GM23248 (cell line): Measurements from ENCODE around the gene PRSS1.

Experiments used
- EZH2 ChIP-seq: fragments of 200-600 bp; sonication (generic); IDR thresholded peaks from 2 replicates; pipeline ENCODE4 v1.6.1; 2018; ENCODE audit warnings: antibody characterized with exemption, mild to moderate bottlenecking; ENCODE audit not compliant: insufficient read depth, poor library complexity, severe bottlenecking
- EZH2phosphoT487 ChIP-seq: fragments of 200-600 bp; sonication (generic); IDR thresholded peaks from 2 replicates; pipeline ENCODE4 v1.6.1; 2018; ENCODE audit warnings: antibody characterized with exemption, moderate library complexity, mild to moderate bottlenecking, low read depth; ENCODE audit not compliant: insufficient read depth

DNA sequence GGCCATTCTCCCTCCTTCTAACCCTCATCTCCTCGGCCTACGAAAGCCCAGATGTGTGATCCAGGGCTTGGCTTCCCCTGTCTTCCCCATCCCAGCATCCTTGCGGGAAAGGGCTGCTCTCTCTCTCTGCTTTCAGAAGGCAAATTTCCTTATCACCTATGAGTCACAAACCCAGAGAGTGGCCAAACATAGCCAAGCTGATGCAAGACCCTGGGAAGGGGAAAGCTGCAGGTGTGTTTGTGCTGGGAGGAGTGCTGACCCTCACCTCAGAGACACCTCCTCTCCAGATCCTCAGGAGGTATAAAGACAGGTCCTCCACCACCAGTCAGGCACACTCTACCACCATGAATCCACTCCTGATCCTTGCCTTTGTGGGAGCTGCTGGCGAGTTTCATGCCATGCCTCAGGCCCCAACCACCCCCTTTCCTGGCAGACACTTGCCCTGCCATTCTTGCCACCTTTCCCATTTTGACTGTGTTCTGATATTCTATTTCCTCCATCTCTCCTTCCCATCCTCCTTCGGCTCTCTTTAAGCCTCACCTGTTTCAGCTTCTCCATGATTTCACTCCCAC is 10.9 kb downstream of the PRSS1 start:
- no peak for TF ChIP-seq EZH2
- TF ChIP-seq EZH2phosphoT487, result no peak
